HepG2 (cell line): ENCODE data around the gene EPB41L2. TPM values are rescaled to one million over a fixed set of nuclear protein-coding genes. Genes with fewer than 3 reads are reported as not detected.

Experiments used
- ATAC-seq: fragments of 200-7000 bp; cut with Tn5 transposase; 3 replicates; pipeline ENCODE4 v1.9.1; 2020; ENCODE audit warnings: mild to moderate bottlenecking, moderate library complexity
- BruUV-seq: library from RNA; stranded (reverse); fragments of 400-500 nt; replicated peaks from 2 replicates; lab custom pipeline; 2021; lab: Mats Ljungman, UMichigan
- CTCF ChIA-PET: fragments of 300-600 bp; formaldehyde crosslinking; extraction: SDS; loops from one replicate; lab custom pipeline; 2021; ENCODE audit warnings: low total read pairs, inconsistent platforms, low intra/inter-chr PET ratio; lab: Yijun Ruan, JAX
- POLR2A ChIA-PET: fragments of 350-600 bp; sonication (Branson Sonifier 250); formaldehyde crosslinking; loops from one replicate; lab custom pipeline; 2020; ENCODE audit warnings: antibody characterized with exemption, inconsistent platforms; lab: Yijun Ruan, JAX
- DNase-seq: peaks from one replicate; pipeline ENCODE4 v3.0.0-alpha.2; 2015; ENCODE audit warnings: low spot score
- FAIRE-seq: peaks from 3 replicates; lab custom pipeline; 2011; peaks lifted over from hg19 to GRCh38; lab: Jason Lieb, UNC
- H2AFZ ChIP-seq: one replicate; pipeline ENCODE4 v1.6.1; 2011; ENCODE audit warnings: low read length, inconsistent platforms
- H3K27ac ChIP-seq: fragments of 300-600 bp; 3 replicates; pipeline ENCODE4 v1.8.0; 2011; ENCODE audit warnings: mixed run types, mild to moderate bottlenecking, mixed read lengths, low read length, inconsistent platforms; ENCODE audit not compliant: insufficient read depth; ENCODE audit errors: extremely low read length
- H3K27me3 ChIP-seq, 2 experiments: fragments of 200-600 bp in 1 of 2; 2 replicates in 1 of 2; 3 replicates in 1 of 2; pipeline versions ENCODE4 v1.6.0 to v1.8.0; 2011; ENCODE audit warnings: low read length in 2 of 2, mild to moderate bottlenecking in 2 of 2, moderate library complexity in 2 of 2, inconsistent platforms in 1 of 2; ENCODE audit not compliant: insufficient read depth in 2 of 2, control insufficient read depth in 1 of 2
- H3K36me3 ChIP-seq, 2 experiments: fragments of 200-600 bp in 1 of 2; replicated peaks in 1 of 2; 2 replicates in 1 of 2; 3 replicates in 1 of 2; pipeline versions ENCODE4 v1.5.1 to v1.8.0; 2011; ENCODE audit warnings: low read length in 2 of 2, inconsistent platforms in 1 of 2; ENCODE audit not compliant: insufficient read depth in 2 of 2, control insufficient read depth in 1 of 2
- H3K4me1 ChIP-seq: 2 replicates; pipeline ENCODE4 v1.5.1; 2012; ENCODE audit warnings: low read length, inconsistent platforms; ENCODE audit not compliant: insufficient read depth
- H3K4me2 ChIP-seq: 2 replicates; pipeline ENCODE4 v1.6.0; 2011; ENCODE audit warnings: low read depth, low read length, inconsistent platforms
- H3K4me3 ChIP-seq, 3 experiments: fragments of 200-600 bp in 1 of 3; sonication (generic), shearing (Covaris generic) in 1 of 3; replicated peaks in 1 of 3; 2 replicates each; pipeline ENCODE4 v1.5.1; 2011 to 2016; ENCODE audit warnings: low read length in 3 of 3, inconsistent platforms in 2 of 3, low read depth in 2 of 3, mild to moderate bottlenecking in 2 of 3, control low read depth in 1 of 3, mixed read lengths in 1 of 3; ENCODE audit not compliant: insufficient read depth in 1 of 3
- H3K79me2 ChIP-seq: one replicate; pipeline ENCODE4 v1.6.1; 2011; ENCODE audit warnings: low read length, inconsistent platforms; ENCODE audit not compliant: insufficient read depth
- H3K9ac ChIP-seq: 2 replicates; pipeline ENCODE4 v1.6.0; 2011; ENCODE audit warnings: mild to moderate bottlenecking, low read depth, low read length, inconsistent platforms; ENCODE audit not compliant: insufficient read depth
- H3K9me3 ChIP-seq: 2 replicates; pipeline ENCODE4 v1.5.1; 2012; ENCODE audit warnings: mild to moderate bottlenecking, low read length
- H4K20me1 ChIP-seq: 2 replicates; pipeline ENCODE4 v1.6.0; 2011; ENCODE audit warnings: inconsistent platforms, mild to moderate bottlenecking, low read length, moderate library complexity; ENCODE audit not compliant: insufficient read depth
- BRD4 ChIP-seq: sonication (generic); formaldehyde crosslinking; IDR thresholded peaks from 2 replicates; pipeline ENCODE4 v1.4.0; 2020; ENCODE audit warnings: missing genetic modification reagents
- CHD4 ChIP-seq: fragments of 200-600 bp; sonication (generic); IDR thresholded peaks from 2 replicates; pipeline ENCODE4 v1.7.0; 2017; ENCODE audit warnings: mild to moderate bottlenecking, low read length, borderline replicate concordance
- DMAP1 ChIP-seq: IDR thresholded peaks from 2 replicates; pipeline ENCODE4 v1.6.1; 2016
- GLI4 ChIP-seq: sonication (generic); formaldehyde crosslinking; IDR thresholded peaks from 2 replicates; pipeline ENCODE4 v1.5.1; 2020; ENCODE audit warnings: missing genetic modification reagents, mild to moderate bottlenecking, moderate library complexity, borderline replicate concordance
- HMG20B ChIP-seq: conservative IDR thresholded peaks from 2 replicates; pipeline ENCODE4 v1.6.1; 2016; ENCODE audit warnings: missing genetic modification reagents, missing compliant biosample characterization
- HNF4A ChIP-seq: sonication (generic); formaldehyde crosslinking; IDR thresholded peaks from 2 replicates; pipeline ENCODE4 v1.4.0; 2020; ENCODE audit warnings: missing genetic modification reagents
- KAT7 ChIP-seq: IDR thresholded peaks from 2 replicates; pipeline ENCODE4 v1.6.1; 2018; ENCODE audit warnings: borderline replicate concordance, missing compliant biosample characterization
- MXI1 ChIP-seq: IDR thresholded peaks from 3 replicates; pipeline ENCODE4 v1.6.1; 2012; ENCODE audit warnings: low read depth, low read length, inconsistent platforms, borderline replicate concordance
- PHF8 ChIP-seq: sonication (generic); formaldehyde crosslinking; IDR thresholded peaks from 2 replicates; pipeline ENCODE4 v1.5.0; 2020; ENCODE audit warnings: missing genetic modification reagents
- PRPF4 ChIP-seq: fragments of 200-400 bp; formaldehyde crosslinking; IDR thresholded peaks from 2 replicates; pipeline ENCODE4 v1.6.1; 2016; ENCODE audit warnings: low read length, low read depth; ENCODE audit not compliant: poor library complexity, severe bottlenecking
- RFX1 ChIP-seq: fragments of 450-650 bp; IDR thresholded peaks from 2 replicates; pipeline ENCODE4 v1.6.1; 2017
- ZFP41 ChIP-seq: sonication (generic); formaldehyde crosslinking; IDR thresholded peaks from 2 replicates; pipeline ENCODE4 v1.4.0; 2020; ENCODE audit warnings: mild to moderate bottlenecking, missing genetic modification reagents, borderline replicate concordance
- ZNF17 ChIP-seq: sonication (generic); formaldehyde crosslinking; IDR thresholded peaks from 2 replicates; pipeline ENCODE4 v1.5.0; 2020; ENCODE audit warnings: mild to moderate bottlenecking, missing genetic modification reagents
- ZNF761 ChIP-seq: sonication (generic); formaldehyde crosslinking; conservative IDR thresholded peaks from 2 replicates; pipeline ENCODE4 v1.4.0; 2020; ENCODE audit warnings: mild to moderate bottlenecking, missing genetic modification reagents
- ZNF816 ChIP-seq: sonication (generic); formaldehyde crosslinking; IDR thresholded peaks from 2 replicates; pipeline ENCODE4 v1.8.0; 2022; ENCODE audit warnings: missing genetic modification reagents, mild to moderate bottlenecking, borderline replicate concordance
- in situ Hi-C: cut with HindIII; loops from 2 replicates; pipeline ENCODE4 v1.10.0; 2017; ENCODE audit warnings: low pct_unique_long_range_greater_than_20kb; ENCODE audit not compliant: extremely low pct_ligation_motif_present
- intact Hi-C: fragments of 100-400 bp; cut with micrococcal nuclease; formaldehyde crosslinking; loops from one replicate; pipeline ENCODE4 v1.10.0; 2022; ENCODE audit not compliant: unreplicated experiment
- polyA plus RNA-seq, 8 experiments: library from polyadenylated mRNA; depleted of rRNA in 3 of 8; stranded (reverse) in 7 of 8; unstranded in 1 of 8; fragments of >200 nt; fragmentation: Illumina TruSeq in 4 of 8; extraction: Trizol in 4 of 8; gene quantifications; 2 replicates each; pipeline versions ENCODE4 v1.2.1 to v1.2.3, GENCODE V29; 2011 to 2016; ENCODE audit warnings: low read depth in 4 of 8, missing spikeins in 1 of 8, mixed read lengths in 1 of 8; ENCODE audit not compliant: insufficient read depth in 1 of 8
- total RNA-seq, 5 experiments: library from RNA; depleted of rRNA; stranded (reverse); fragments of >200 nt; fragmentation: Illumina TruSeq; extraction: Trizol; gene quantifications; 2 replicates each; pipeline ENCODE4 v1.2.3, GENCODE V29; 2016; ENCODE audit warnings: low read depth in 1 of 5
- TF ChIP-seq, protein P1 (sequence below): IDR thresholded peaks from 2 replicates; pipeline ENCODE4 v1.6.1; 2016; ENCODE audit warnings: low read depth
- TF ChIP-seq, protein P2 (sequence below): sonication (generic); formaldehyde crosslinking; IDR thresholded peaks from 2 replicates; pipeline ENCODE4 v1.9.0; 2022; ENCODE audit warnings: missing genetic modification reagents, mild to moderate bottlenecking, borderline replicate concordance
- TF ChIP-seq, protein P3 (sequence below): sonication (generic); formaldehyde crosslinking; IDR thresholded peaks from 2 replicates; pipeline ENCODE4 v1.4.0; 2020; ENCODE audit warnings: mild to moderate bottlenecking, missing genetic modification reagents
- TF ChIP-seq, protein P4 (sequence below): sonication (generic); formaldehyde crosslinking; IDR thresholded peaks from 2 replicates; pipeline ENCODE4 v1.5.1; 2020; ENCODE audit warnings: missing genetic modification reagents, mild to moderate bottlenecking, borderline replicate concordance
- TF ChIP-seq, protein P5 (sequence below): sonication (generic); formaldehyde crosslinking; IDR thresholded peaks from 2 replicates; pipeline ENCODE4 v1.8.0; 2022; ENCODE audit warnings: missing genetic modification reagents, mild to moderate bottlenecking, inconsistent platforms, borderline replicate concordance

The EPB41L2 gene
- total and polyA plus RNA-seq, 2 of the 13 experiments (the other 11 are each of a cell fraction or from before 2014, with no cell fraction given): 41.7 to 56.4 TPM

DNA sequence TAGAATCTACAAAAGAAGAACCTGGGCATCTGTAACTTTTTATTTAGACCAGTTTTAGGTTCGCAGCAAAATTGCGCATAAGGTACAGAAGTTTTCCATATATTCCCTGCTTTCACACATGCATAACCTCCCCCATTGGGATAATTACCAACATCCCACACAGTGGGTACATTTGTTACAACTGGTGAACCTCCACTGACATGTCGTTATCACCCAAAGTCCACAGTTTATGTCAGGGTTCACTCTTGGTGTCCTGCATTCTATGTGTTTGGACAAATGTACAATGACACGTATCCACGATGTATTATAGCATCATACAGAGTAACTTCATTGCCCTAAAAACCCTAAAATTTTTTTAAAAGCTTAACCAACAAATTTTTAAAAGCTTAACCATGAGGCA, 126.1 kb downstream of the EPB41L2 start (continued):
- TF ChIP-seq, protein P1, sequence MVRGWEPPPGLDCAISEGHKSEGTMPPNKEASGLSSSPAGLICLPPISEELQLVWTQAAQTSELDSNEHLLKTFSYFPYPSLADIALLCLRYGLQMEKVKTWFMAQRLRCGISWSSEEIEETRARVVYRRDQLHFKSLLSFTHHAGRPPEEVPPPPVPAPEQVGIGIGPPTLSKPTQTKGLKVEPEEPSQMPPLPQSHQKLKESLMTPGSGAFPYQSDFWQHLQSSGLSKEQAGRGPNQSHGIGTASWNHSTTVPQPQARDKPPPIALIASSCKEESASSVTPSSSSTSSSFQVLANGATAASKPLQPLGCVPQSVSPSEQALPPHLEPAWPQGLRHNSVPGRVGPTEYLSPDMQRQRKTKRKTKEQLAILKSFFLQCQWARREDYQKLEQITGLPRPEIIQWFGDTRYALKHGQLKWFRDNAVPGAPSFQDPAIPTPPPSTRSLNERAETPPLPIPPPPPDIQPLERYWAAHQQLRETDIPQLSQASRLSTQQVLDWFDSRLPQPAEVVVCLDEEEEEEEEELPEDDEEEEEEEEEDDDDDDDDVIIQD (CRISPR knock-in tag): peak; percentile 94
- TF ChIP-seq CHD4: peak; percentile 9; the same call in 1 of the 2 replicates
- no peak for TF ChIP-seq ZNF761 (CRISPR knock-in tag)
- 0 out of 2 replicates have a peak, but pooled peaks have one; percentile 9 for TF ChIP-seq PHF8 (CRISPR knock-in tag)
- TF ChIP-seq HNF4A: peak; percentile 78

DNA sequence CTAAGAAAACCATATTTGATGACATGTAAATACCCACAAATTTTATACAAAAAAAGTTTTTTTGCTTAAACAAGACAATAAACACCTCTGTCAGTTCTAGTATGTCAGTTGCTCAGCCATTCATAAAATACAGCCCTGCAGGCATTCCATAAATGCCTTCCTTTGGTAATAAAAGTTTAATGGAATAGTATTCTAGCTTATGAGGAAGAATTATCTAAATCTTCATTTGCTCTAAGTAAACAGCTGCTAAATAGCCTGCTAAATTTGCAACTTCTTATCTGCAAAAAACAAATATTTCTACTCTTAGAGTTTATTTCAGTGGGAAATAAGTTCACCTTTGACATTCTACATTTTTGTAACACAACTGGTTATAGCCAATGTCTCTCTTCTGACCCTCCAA, 127.1 kb downstream of the EPB41L2 start:
- no peak overlapping the region for H3K4me3 ChIP-seq
- no peaks in the 10 kb centered on the region; a peak in 1 of 5 replicates for H3K36me3 ChIP-seq
- no peaks in the 10 kb centered on the region for H4K20me1 ChIP-seq
- no peaks in the 10 kb centered on the region for H3K27me3 ChIP-seq
- CTCF ChIA-PET: no interaction called here
- intact Hi-C loops: no loop called here
- H3K4me2 ChIP-seq: no peak overlapping the region
- peaks cover 89% of the 10 kb centered on the region for H3K4me1 ChIP-seq
- no peak for FAIRE-seq
- no peak for TF ChIP-seq ZFP41
- no peak for TF ChIP-seq PRPF4
- TF ChIP-seq, protein P2, sequence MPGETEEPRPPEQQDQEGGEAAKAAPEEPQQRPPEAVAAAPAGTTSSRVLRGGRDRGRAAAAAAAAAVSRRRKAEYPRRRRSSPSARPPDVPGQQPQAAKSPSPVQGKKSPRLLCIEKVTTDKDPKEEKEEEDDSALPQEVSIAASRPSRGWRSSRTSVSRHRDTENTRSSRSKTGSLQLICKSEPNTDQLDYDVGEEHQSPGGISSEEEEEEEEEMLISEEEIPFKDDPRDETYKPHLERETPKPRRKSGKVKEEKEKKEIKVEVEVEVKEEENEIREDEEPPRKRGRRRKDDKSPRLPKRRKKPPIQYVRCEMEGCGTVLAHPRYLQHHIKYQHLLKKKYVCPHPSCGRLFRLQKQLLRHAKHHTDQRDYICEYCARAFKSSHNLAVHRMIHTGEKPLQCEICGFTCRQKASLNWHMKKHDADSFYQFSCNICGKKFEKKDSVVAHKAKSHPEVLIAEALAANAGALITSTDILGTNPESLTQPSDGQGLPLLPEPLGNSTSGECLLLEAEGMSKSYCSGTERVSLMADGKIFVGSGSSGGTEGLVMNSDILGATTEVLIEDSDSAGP (CRISPR knock-in tag): no peak
- TF ChIP-seq, protein P3, sequence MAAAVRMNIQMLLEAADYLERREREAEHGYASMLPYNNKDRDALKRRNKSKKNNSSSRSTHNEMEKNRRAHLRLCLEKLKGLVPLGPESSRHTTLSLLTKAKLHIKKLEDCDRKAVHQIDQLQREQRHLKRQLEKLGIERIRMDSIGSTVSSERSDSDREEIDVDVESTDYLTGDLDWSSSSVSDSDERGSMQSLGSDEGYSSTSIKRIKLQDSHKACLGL: no peak
- TF ChIP-seq ZNF17 (CRISPR knock-in tag): no peak
- TF ChIP-seq GLI4 (CRISPR knock-in tag): no peak
- TF ChIP-seq BRD4 (CRISPR knock-in tag): no peak
- TF ChIP-seq HMG20B: no peak
- TF ChIP-seq ZNF816 (CRISPR knock-in tag): no peak
- TF ChIP-seq, protein P4, sequence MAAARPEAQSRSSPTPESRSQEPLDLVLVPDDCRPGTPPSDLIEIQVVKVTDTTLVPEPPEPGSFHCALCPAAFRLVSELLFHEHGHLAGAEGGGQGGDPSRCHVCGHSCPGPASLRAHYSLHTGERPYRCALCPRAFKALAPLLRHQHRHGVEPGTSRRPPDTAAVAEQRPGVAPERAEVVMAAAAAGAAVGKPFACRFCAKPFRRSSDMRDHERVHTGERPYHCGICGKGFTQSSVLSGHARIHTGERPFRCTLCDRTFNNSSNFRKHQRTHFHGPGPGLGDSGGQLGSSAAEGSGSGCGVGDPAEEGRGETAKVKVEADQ (CRISPR knock-in tag): no peak
- TF ChIP-seq DMAP1 (CRISPR knock-in tag): no peak
- TF ChIP-seq, protein P5, sequence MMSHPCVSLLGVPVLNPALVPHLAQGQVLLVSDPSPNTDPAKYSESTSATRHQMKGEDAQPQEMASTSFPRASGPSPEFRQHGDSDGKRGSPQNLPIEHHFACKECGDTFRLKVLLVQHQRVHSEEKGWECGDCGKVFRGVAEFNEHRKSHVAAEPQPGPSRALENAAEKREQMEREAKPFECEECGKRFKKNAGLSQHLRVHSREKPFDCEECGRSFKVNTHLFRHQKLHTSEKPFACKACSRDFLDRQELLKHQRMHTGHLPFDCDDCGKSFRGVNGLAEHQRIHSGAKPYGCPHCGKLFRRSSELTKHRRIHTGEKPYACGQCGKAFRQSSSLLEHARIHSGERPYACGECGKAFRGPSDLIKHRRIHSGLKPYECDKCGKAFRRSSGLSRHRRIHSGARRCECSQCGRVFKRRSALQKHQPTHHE (CRISPR knock-in tag): no peak
- TF ChIP-seq RFX1: no peak
- TF ChIP-seq MXI1: no peak
- TF ChIP-seq KAT7 (CRISPR knock-in tag): no peak
- TF ChIP-seq, all 625 proteins: peak for 0
- Histone ChIP-seq H3K9ac (no peak overlapping the region), H2AFZ (no peak overlapping the region), H3K27ac (peak overlapping the region; percentile 75), H3K79me2 (peaks cover 41% of the 10 kb centered on the region), H3K9me3 (no peaks in the 10 kb centered on the region)
- no TSS peak for BruUV-seq
- POLR2A ChIA-PET: interaction anchor here (0.8 kb wide), 2 partner anchors 8 to 128 kb away, joined by 3 read pairs; no protein-coding TSS in a partner anchor
- ATAC-seq (no peak), DNase-seq (no peak)
- in situ Hi-C loops: no loop called here
